ENCODE results near the gene ALLC. TPM values are rescaled to one million over a fixed set of nuclear protein-coding genes. Genes with fewer than 3 reads are reported as not detected.

ALLC gene
- total and polyA plus RNA-seq, 9 of the 15 experiments (the other 6 are each of a cell fraction or from before 2014, with no cell fraction given), result not detected

GRCh38 chr2:3630631-3631030 lies 27.4 kb upstream of the ALLC start:
- Histone ChIP-seq H3K27ac (ENCODE audit: extremely low read depth, low read depth, low read length) (no peak overlapping the region), H3K4me1 (replicated peaks in 1 of 2; ENCODE audit: control insufficient read depth in 2 of 2, insufficient read depth in 2 of 2, low read length in 2 of 2) (peaks cover 0 to 17% of the 10 kb centered on the region in 2 experiments; a peak in 2 of 5 replicates), H3K9me3 (replicated peaks; ENCODE audit: control insufficient read depth, insufficient read depth, low read depth, low read length) (no peaks in the 10 kb centered on the region), H3K9me1 (ENCODE audit: control insufficient read depth, insufficient read depth, low read length) (no peaks in the 10 kb centered on the region), H3K79me2 (ENCODE audit: control insufficient read depth, insufficient read depth, low read length) (no peaks in the 10 kb centered on the region), H3K4me3 (no peak overlapping the region), H2AFZ (ENCODE audit: low read depth, low read length) (no peak overlapping the region), H3K36me3 (ENCODE audit: control insufficient read depth, insufficient read depth, low read length) (no peaks in the 10 kb centered on the region), H3K4me2 (ENCODE audit: insufficient read depth, low read length) (no peak overlapping the region), H3K9ac (ENCODE audit: insufficient read depth in 1 of 2, low read depth in 2 of 2, low read length in 2 of 2) (no peak overlapping the region), H3K27me3 (ENCODE audit: control insufficient read depth in 2 of 2, insufficient read depth in 2 of 2, low read length in 2 of 2) (peaks cover 25 to 53% of the 10 kb centered on the region in 2 experiments), H4K20me1 (replicated peaks; ENCODE audit: control insufficient read depth, insufficient read depth, low read length) (no peaks in the 10 kb centered on the region; the same call in none of the 2 replicates)
- ChIA-PET CTCF (ENCODE audit: low intra/inter-chr PET ratio) (no interaction called here), POLR2A (no interaction called here)
- no TSS peak for BruUV-seq (replicated peaks)
- 1% methylated on average over 7 of the region's 7 CpGs for WGBS (ENCODE audit: insufficient coverage, low coverage, missing lambda C conversion rate)
- intact Hi-C loops (cut with micrococcal nuclease) (no loop called here), in situ Hi-C loops (cut with MboI) (no loop called here)
- TF ChIP-seq MEF2D (tag; conservative IDR thresholded peaks at IDR 0.05; ENCODE audit: low read depth) (no peak), ZNF217 (CRISPR knock-in tag; IDR thresholded peaks at IDR 0.05) (no peak), NFIC (IDR thresholded peaks at IDR 0.05) (peak; percentile 16)
- DNase-seq (ENCODE audit: extremely low read depth in 1 of 4, low spot score in 3 of 4), result no peak
- ATAC-seq, result no peak
- FAIRE-seq, result no peak

GRCh38 chr2:3631161-3631850 lies 26.7 kb upstream of the ALLC start:
- Histone ChIP-seq H3K36me3 (ENCODE audit: control insufficient read depth, insufficient read depth, low read length) (no peaks in the 10 kb centered on the region), H4K20me1 (replicated peaks; ENCODE audit: control insufficient read depth, insufficient read depth, low read length) (no peaks in the 10 kb centered on the region; the same call in none of the 2 replicates), H3K4me3 (no peak overlapping the region), H3K27me3 (ENCODE audit: control insufficient read depth in 2 of 2, insufficient read depth in 2 of 2, low read length in 2 of 2) (peaks cover 31 to 60% of the 10 kb centered on the region in 2 experiments), H3K9me3 (replicated peaks; ENCODE audit: control insufficient read depth, insufficient read depth, low read depth, low read length) (0 out of 2 replicates have a peak, but pooled peaks cover under 1% of the 10 kb centered on the region), H3K4me2 (ENCODE audit: insufficient read depth, low read length) (no peak overlapping the region), H2AFZ (ENCODE audit: low read depth, low read length) (no peak overlapping the region), H3K9me1 (ENCODE audit: control insufficient read depth, insufficient read depth, low read length) (no peaks in the 10 kb centered on the region), H3K9ac (ENCODE audit: insufficient read depth in 1 of 2, low read depth in 2 of 2, low read length in 2 of 2) (no peak overlapping the region), H3K79me2 (ENCODE audit: control insufficient read depth, insufficient read depth, low read length) (no peaks in the 10 kb centered on the region), H3K4me1 (replicated peaks in 1 of 2; ENCODE audit: control insufficient read depth in 2 of 2, insufficient read depth in 2 of 2, low read length in 2 of 2) (peaks cover 0 to 19% of the 10 kb centered on the region in 2 experiments; a peak in 2 of 5 replicates), H3K27ac (ENCODE audit: extremely low read depth, low read depth, low read length) (no peak overlapping the region)
- FAIRE-seq (no peak), ATAC-seq (no peak), DNase-seq (ENCODE audit: extremely low read depth in 1 of 4, low spot score in 3 of 4) (no peak)
- in situ Hi-C loops (cut with MboI), result no loop called here
- TF ChIP-seq ZNF436 (CRISPR knock-in tag; IDR thresholded peaks at IDR 0.05), result no peak
- TF ChIP-seq HLTF (IDR thresholded peaks at IDR 0.05), result no peak
- no peak for TF ChIP-seq XRCC3 (IDR thresholded peaks at IDR 0.05)
- TF ChIP-seq DLX4 (CRISPR knock-in tag; IDR thresholded peaks at IDR 0.05), result no peak
- TF ChIP-seq SLC30A9 (CRISPR knock-in tag; IDR thresholded peaks at IDR 0.05), result no peak
- no peak for TF ChIP-seq PML (IDR thresholded peaks at IDR 0.05; ENCODE audit: low read length)
- no peak for TF ChIP-seq TRIM25 (IDR thresholded peaks at IDR 0.05; ENCODE audit: borderline replicate concordance)
- WGBS (ENCODE audit: insufficient coverage, low coverage, missing lambda C conversion rate), result 8% methylated on average over 11 of the region's 15 CpGs
- ChIA-PET POLR2A (no interaction called here), CTCF (ENCODE audit: low intra/inter-chr PET ratio) (no interaction called here)
- intact Hi-C loops (cut with micrococcal nuclease), result no loop called here
- BruUV-seq (replicated peaks), result no TSS peak

Measured in K562 (cell line).